GM21381 (cell line): Measurements from ENCODE around the gene PPP2R5E.

ENCODE experiments used
- ATAC-seq: cut with Tn5 transposase; IDR thresholded peaks from one replicate; pipeline ENCODE4 v1.9.1; 2021; ENCODE audit warnings: mild to moderate bottlenecking, moderate library complexity; ENCODE audit not compliant: unreplicated experiment

Gene PPP2R5E

DNA sequence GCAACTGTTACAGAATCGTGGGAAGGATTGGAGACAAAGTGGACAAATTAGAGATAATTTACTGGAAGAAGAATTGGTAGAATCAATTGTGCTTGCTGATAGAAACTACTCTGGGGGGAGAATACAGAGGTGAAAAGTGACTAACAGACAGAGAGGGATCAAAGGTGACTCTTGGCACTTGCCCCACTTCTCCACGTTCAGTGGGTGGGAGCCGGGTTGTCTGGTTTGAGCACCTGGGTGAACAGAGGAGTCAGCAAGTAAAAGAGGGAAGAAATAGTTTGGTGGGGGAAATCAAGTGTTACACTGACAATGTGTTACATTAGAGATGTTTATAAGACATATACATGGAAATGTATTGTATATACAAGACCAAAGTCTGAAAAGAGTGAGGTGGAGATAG is 69.1 kb downstream of the PPP2R5E start:
- no peak for ATAC-seq

DNA sequence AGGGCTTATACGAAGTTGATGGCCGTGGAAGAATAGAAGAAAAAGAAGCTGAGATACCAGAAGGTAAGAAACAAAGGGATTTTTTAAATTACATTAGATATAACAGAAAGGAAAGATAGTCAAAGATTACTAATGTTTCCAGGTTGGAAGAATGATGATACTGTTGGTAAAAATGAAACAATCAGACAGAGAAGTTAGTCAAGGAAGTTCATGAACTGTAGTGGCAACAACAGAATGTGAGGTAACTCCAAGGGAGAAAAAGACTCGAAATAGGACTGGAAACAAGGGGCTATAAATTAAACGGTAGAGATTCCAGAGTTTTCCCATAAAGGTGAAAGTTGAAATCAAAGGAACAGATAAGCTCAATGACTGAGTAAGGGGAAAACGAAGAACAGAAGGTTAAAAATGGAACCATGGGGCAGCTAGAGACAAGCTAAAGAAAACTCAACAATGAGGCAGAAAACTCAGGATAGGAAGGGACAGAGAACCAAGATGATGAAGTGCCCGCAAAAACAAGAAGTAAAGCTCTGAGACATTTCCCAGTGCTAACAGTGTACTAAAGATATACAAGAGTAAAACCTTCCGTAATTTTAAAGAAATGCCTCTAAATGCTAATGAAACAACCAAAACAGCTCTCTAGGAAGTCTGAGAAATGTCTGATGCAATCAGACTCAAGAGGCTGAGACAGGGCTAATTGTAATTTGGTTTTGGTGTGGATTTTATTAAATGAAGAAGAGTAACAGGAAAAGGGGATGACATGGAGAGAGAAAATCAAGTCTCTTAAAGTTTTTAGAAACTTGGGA is 70.0 kb downstream of the PPP2R5E start:
- no peak for ATAC-seq

DNA sequence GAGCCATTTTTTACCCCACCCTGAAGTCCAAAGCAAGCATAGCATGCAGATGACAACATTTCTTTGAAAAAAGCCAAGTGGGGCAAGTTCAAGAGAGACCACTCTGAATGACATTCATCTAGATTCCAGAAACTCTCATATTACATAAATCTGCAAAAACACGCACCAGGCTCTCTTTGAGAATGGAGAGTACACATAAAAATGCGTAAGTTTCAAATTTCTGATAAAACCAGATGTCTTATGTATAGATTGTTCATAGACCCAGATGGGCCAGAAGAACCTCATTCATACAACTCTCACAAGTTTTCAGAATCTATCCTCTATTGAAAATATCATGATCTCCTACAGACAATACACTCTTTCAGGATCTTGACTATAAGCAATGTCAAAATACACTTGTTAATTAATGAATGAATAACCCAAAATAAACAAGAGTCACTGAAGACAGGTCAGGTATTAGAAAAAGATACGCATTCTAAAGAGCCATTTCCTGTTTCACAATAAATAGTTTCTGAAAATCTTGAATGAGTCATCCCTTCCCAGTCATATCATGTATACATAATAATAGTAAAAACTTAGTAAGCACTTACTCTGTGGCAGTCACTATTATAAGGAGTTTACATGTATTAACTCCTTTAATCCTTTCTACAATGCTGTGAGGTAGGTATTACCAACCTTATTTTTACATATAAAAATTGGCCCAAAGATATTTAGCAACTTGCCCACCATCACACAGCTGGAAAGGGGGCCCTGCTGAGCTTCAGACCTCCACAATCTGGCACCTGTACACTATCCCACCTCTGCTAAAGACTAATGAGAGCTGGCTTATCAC is 72.0 kb downstream of the PPP2R5E start:
- peak; percentile 88 for ATAC-seq

DNA sequence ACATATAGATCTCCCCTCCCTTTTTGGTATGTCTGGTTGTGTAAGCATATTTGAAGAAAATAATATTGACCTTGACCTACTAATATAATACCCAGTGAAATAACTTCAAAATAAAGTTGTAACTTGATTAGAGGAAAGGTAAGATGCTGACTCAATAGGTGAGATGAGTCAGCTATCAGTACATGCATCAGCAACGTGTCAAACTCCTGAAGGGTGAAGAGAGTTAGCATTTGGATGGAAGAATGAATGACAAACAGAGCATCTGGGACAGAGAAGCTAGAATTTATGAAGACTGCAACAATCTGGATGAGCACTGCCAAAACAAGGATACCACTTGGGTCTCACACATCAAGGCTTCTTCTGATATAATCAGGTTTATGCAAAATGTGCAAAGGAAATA is 74.9 kb downstream of the PPP2R5E start:
- no peak for ATAC-seq

DNA sequence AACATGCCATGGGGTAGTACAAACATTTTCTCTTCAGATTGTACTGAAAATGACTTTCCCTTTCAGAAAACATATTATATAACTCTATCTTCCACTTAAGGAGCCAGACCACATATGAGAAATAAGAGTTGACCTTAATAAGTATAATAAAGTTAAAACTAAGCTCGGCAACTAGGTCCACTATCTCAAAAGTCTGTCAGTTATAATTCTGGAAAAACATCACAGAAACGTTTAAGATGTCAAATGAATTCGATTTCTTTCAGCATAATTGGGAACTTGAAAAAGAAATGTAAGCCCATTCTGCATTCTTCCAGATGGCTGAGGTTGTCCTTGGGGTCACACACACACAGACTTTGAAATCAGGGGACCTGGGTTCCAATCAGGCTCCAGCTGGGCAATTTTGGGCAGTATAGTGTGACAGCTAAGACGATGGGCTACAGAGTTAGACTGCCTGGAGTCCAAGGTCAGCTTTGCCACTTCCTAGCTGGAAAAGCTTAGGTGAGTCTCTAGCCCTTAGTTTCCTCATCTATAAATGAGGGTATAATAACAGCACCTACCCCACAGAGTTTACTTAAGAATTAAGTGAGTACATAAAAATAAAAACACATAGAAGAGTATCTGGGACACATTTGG is 75.6 kb downstream of the PPP2R5E start:
- ATAC-seq: no peak

DNA sequence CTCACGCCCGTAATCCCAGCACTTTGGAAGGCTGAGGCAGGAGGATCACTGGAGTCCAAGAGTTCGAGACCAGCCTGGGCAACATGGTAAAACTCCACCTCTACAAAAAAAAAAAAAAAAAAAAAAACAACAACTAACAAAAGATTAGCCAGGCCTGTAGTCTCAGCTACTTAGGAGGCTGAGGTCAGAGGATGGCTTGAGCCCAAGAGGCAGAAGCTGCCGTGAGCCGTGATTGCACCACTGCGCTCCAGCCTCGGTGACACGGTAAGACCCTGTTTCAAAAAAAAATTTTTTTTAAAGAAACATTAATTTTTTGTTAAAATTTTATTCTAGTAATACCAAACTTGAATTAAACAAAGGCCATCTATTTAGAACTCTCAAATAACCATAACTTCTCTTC is 77.8 kb downstream of the PPP2R5E start:
- ATAC-seq: no peak

DNA sequence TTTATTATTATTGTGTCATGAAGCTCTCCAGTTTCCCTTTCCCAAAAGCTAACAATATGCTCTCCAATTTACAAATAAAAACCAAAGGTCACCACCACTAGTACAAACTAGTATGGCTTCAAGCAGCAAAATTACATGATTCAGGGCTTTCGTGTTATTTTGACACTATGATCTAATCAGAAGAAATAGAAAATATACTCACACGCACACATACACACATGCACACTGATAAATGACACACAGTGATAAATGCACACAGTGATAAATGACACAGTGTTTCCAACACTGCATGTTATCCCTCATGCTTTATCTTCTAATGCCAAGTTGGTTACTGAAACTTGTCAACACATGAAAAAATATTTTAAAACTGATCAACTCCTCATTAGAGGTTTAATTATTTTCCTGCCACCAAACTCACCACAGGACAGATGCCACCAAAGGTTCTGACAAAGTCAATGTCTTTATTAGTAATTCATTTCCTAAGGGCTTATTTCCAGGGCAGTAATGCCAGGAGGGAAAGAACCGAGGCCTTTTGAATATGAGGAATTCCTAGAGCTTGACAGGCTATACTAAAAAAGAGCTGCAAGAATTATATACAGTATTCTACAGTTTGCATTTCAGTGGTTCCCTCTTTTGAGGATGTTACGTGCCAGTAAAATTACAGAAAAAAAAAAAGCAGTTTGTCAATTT is 82.4 kb downstream of the PPP2R5E start:
- no peak for ATAC-seq

DNA sequence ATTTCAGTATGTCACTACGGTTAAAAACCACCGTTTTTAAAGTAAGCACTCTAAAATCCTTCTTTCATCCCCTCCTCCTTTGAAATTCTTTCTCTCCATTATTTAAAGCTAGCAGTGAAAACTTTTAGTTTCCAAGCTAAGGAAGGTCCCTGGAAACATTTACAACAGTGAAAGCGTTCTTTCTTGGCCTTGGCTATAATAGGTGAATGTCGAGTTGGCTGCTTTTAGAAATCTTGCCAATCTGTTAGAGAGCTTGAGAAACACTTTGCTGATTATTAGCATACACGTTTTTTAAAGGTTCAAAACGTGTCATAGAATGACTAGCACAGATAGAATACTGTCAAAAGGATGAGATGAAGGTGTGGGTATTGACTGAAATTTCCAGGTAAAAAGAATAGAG is 83.4 kb downstream of the PPP2R5E start:
- no peak for ATAC-seq

DNA sequence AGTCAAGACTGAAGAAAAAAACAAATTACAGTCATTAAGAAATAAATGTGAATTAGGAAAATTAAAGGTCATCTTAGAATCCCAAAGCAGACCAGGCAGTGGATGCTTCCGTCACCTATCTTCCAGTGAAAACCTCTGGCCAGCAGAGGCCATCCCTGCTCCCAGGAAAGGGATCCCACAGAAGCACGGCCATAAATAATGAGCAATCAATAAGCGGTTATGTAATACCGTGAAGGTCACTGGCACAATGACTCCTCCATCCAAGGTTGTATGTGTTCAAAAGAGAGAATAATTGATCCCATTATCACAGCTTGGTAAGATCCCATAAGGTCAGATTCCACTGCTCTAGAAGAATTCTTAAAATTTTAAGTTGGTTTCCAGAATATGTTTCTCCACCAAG is 85.7 kb downstream of the PPP2R5E start:
- ATAC-seq: no peak

DNA sequence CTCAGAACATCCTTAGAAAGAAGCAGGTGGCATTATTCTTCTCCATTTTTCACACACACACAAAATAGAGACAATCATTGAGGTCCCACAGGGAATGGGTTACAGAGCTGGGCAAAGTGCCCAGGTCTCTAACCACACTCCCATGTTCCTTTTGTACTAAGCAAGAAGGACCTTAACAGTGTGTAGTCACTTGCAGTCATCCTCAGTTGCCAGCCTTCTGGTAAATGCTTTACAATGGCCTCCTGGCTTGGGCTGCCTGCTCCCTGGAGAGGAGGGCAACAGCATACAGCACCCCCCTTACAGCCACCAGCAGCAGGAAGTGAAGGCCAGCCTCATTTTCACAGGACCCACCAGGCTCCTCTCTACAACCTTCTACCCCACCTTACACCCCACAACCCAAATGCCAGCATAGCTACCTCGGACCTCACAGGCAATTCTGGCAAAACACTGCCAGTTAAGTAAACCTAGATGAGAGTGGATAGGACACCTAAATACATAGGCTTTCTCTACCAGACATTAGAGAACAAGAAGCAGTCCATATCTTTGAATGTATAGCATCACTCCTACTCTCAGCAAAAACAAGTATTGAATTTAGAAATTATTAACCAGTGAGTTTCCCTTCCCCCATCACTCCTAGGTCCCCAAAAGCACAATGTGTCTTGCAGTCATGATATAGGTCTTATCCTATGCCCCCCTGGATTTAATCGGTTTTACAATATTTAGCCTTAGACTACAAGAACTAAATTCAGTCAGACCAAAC is 88.1 kb downstream of the PPP2R5E start:
- peak; percentile 51 for ATAC-seq

DNA sequence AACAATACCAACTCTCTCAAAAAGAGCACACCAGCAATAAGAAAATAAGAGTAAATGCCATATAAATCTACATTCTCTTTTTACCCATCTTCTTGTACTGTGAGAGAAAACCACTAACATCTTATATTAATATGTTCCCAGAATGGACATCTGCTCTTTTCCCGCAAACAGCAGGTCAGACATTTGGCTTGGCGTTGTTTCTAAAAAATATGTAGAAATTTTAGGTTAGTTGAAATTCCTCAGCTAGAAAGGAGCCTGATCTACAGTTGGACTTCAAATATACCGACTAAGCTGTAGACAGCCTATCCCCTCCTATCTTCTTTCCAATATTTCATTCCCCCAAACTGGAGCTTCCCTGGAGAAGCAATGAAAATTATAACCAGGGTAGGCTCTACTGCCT is 88.7 kb downstream of the PPP2R5E start:
- no peak for ATAC-seq

DNA sequence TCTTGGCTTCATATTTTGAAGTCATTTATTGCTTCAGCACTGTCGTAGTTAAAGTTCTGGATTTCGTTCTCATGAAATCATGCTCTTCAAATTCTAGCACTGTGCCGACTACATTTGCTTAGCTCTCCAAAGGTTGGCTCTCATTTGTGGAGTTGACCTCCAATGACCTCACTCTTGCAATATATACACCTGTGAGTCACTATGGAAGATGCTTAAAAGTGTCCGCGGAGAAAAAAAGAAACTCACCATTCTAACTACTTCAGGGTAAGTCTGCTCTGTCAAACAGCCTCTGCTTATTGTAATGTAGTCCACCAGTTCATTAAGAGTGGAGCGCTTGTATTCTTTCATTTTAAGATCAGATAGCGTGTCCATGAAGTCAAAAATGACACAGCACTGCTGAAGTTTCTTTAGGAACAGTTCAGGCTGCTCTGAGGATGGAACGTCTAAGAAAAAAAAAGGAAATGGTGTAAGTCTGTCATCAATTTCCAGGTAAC is 89.7 kb downstream of the PPP2R5E start:
- no peak for ATAC-seq

DNA sequence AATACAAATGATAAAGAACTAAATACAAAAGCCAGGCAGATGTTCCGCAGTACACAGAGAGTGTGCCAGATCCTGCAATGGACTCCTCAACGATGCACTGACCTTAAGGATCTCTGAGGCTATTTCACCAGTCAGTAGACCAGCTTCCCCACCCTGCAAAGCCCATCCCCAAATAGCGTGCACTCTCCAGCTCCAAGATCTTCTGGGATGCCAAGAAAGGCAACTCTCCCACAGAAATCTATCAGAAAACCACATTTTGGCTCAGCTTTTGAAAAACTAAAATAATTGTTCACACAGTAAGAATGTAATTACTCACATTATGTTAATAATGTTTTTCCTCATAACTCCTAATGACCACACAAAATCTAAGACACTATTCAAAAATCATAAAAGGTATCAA is 90.4 kb downstream of the PPP2R5E start:
- no peak for ATAC-seq

DNA sequence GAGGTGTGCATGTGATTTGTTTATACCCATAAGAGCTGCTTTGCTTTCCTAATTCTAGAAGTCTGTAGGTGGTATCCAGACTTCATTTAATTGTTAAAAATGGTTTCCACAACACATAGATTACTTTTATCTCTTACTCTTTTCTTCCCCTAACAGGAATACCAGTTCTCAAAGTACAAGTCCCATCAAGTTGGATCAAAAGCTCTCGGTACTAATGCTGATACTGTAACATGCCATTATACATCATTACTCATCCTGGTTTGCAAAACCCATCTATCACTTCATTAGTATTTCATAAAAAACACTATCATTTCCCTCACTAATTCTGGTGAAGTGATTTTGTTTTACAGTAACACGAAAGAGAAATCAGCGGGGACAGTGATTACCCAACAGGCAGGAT is 94.3 kb downstream of the PPP2R5E start:
- no peak for ATAC-seq

DNA sequence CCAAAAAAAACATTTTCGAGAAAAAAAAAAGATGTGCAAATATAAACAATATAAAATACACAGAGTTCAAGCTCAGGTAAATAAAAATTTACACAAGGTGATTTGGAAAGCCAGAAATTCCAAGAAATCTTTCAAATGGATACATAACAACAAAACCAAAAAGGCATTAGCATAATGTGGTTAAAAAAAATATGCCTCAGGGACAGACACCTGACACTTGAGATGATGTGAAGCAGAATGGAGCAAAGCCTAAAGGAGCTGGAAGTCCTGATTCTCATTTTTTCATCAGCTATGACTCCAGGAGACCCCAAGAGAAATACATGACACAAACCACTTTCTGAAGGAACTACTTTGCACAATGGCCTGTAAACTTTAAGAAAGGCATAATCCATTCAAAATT is 98.6 kb downstream of the PPP2R5E start:
- no peak for ATAC-seq

DNA sequence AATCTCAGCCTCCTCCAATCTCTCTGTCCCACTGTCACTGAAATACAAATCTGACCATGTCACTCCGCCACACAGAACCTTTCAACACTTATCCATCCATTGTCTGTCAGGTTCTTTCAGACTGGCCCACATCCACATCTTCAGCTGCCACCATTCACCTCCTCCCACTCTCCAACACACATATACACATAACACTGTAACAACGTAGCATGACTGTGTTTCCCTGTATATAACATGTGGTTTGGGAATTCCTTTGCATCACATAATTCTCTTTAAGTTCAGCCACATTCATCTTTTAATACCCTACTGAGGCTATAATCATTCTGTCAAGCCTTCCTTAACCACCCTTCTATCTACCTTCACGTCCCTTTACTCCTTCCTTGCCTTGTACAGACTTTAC is 99.2 kb downstream of the PPP2R5E start:
- ATAC-seq: no peak

DNA sequence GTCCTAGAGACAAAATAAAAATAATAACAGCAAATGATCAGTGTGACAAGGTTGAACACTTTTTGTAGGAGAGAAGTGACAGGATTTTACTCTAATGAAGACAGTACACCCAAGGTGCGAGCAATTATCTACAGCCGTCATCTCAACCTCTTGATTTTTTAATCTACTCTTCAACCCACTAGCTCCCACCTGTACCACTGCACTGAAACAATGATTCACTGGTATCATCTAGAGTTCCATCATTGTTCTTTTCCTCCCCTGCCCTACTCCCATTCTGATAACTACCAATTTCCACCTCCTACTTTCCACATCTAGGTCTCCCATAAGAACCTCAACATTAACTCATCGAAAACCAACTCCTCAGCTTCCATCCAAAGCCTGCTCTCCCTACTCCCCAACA is 99.8 kb downstream of the PPP2R5E start:
- ATAC-seq: no peak

DNA sequence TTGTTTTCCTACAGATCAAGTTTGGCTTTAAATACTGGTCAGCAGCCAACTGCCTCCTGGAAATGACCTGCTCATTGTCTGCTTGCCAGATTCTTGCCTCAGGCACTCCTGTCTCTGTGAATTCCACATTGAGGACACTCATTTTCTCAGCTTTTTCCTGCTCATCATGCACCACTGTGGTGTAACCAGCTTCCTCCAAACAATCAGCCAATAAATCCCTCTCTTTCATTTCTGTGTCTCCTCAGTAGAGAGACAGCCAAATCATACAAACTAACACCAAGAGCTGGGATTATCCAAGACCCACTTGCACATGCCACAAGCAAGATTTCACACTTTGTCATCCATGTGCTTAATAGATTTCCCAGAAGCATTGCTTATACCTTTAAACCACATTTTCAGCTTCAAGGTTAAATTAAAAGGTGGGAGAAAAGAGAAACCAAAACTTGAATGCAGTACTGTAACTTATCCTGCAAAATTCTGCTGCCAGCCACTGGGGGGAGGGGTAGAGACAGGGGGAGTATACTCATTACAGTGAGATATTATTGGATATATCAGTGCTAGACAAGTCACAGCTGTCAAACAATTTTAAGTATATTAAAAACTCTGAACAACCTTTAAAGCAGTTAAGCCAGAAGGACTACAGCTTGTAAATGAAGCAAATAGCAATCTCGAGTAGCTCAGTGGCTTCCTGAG is 105.0 kb downstream of the PPP2R5E start:
- ATAC-seq: peak; percentile 49

DNA sequence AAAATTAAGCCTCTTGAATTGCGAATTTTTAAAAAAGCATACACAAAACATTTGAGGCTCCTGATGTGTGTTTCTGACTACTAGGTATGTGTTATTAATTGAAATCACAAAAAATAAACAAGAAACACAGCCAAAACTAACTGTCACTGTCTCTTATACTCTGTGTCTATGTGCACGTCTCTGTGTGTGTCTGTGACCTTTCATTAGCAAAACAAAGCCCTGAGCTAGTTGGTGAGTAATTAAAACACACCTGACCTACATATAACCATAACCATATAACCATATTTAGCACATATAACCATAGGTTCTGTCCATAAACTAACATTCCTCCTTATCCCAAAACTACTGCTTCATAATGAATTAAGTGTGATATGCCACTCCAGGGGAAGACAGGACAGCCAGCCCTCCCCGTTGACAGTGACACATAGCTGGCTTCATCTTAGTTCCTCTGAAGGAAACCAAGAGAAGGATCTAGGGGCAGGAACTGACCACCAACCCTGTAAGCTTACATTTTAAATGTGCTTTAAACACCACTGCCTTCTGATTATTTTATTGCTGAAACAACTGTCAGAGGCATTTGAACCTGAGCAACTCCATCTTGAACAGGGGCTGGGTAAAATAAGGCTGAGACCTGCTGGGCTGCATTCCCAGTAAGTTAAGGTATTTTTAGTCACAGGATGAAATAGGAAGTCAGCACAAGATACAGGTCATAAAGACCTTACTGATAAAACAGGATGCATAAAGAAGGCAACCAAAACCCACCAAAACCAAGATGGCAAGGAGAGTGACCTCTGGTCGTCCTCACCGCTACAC is 106.7 kb downstream of the PPP2R5E start:
- no peak for ATAC-seq
